DLD1 (cell line): ENCODE results near the gene SP6.

Experiments used
- in situ Hi-C: cut with HindIII; loops from 2 replicates; pipeline ENCODE4 v1.10.0; 2017; ENCODE audit warnings: low sequenced_read_pairs

The SP6 gene

GRCh38 chr17:47850692-47851573, at the start of gene SP6:
Gene SP6 (minus strand): TSS chr17:47851163. CDS start chr17:47848429, 2,734 bp downstream.
- in situ Hi-C loops: loop anchor here (25.0 kb wide), 1 partner anchor 111 kb away; the partner anchor contains the start of genes CDK5RAP3 and PRR15L

DNA sequence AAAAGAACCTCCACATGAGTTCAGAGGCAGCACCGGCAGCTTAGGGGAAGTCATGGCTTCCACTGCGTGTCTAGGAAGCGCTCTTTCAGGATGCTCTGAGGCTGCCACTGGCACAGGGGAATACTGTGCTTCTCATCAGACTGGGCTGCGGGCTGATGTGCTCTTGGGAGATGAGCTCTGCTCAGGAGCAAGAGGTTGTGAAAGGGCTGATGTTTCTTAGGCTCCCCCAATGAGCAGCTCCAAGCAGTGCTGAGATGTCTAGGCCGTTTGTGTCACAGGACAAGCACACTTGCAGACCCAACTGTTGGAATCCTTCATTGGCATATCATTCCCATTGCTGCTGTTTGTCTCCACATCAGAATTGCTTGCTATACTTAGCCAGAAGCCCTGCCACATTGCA, 48.7 kb upstream of the SP6 start:
- in situ Hi-C loops: no loop called here

- in situ Hi-C loops: no loop called here
These were observed 47.3 kb upstream of the SP6 start for GRCh38 chr17:47898241-47898640.

- in situ Hi-C loops: no loop called here
These were observed 46.6 kb upstream of the SP6 start for GRCh38 chr17:47897561-47897960.

- in situ Hi-C loops: no loop called here
These were observed 45.9 kb upstream of the SP6 start for GRCh38 chr17:47896672-47897490.

DNA sequence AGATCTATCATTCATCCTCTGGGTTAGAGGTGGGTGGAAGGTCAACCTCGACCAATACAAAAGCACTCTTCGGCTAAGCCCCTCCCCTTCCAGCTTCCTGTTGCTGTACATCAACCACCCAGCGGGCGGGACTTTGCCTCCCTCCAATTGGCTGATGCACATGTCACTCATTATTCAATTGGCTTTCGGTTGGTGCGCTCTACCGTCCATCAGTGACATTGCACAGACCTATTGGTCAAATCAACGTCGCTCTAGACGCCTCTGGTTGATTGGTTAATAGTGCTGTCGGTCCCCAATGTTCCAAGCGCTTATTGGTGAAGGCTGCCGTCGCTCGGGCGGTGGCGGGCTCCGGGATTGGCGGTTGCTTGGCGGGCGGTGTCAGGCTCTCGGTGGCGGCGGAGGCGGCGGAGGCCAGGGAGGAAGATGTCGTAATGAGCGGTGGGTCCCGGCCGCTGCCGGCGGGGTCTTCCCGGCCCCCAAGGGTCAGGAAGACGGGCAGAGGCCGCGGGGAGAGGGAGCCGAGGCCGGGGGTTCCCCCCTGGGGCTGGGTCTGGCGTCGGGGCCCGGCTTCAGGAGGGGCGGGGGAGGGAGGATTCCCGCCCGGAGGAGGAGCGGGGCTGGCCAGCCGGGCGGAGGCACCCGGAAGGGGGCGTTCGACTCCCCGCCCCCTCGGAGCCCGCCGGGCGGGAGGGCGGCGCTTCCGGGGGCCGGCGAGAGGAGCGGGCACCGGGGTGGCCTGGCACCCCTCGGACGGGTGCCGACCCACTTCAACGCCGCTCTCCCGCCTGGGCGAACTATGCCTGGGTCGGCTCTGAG, 45.1 kb upstream of the SP6 start, which contains the start of gene SP2:
TSS of gene SP2 (plus strand) at position 381 of the 816 bp plus-strand sequence. CDS start at position 432, 51 bp downstream.
- in situ Hi-C loops: no loop called here

DNA sequence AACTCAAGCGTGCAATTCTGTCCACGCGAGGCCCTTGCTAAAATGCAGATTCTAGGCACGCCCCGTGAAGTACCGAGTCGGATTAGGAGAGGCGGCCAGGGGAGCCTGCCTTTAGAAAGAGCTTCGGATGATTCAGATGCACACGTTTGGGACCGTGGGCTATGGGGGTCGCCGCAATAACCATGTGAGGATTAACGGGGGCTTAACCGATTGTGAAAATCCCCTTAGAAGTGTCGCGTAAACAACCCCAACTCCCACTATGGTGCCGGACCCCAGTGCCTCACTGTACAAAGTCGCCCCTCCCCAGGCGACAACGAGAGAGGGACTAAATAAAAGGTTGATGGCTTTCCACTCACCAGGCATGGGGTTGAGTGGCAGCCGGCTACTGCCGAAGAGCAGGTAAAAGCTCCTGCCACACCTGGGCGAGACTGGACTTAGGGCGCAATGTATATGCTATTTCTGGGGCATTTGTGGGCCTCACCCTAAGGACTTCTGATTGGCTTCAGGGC, 44.4 kb upstream of the SP6 start:
- in situ Hi-C loops: no loop called here

- in situ Hi-C loops: no loop called here
These were observed 43.8 kb upstream of the SP6 start for GRCh38 chr17:47894498-47895346.

- in situ Hi-C loops: no loop called here
These were observed 40.7 kb upstream of the SP6 start for GRCh38 chr17:47891545-47892088.

DNA sequence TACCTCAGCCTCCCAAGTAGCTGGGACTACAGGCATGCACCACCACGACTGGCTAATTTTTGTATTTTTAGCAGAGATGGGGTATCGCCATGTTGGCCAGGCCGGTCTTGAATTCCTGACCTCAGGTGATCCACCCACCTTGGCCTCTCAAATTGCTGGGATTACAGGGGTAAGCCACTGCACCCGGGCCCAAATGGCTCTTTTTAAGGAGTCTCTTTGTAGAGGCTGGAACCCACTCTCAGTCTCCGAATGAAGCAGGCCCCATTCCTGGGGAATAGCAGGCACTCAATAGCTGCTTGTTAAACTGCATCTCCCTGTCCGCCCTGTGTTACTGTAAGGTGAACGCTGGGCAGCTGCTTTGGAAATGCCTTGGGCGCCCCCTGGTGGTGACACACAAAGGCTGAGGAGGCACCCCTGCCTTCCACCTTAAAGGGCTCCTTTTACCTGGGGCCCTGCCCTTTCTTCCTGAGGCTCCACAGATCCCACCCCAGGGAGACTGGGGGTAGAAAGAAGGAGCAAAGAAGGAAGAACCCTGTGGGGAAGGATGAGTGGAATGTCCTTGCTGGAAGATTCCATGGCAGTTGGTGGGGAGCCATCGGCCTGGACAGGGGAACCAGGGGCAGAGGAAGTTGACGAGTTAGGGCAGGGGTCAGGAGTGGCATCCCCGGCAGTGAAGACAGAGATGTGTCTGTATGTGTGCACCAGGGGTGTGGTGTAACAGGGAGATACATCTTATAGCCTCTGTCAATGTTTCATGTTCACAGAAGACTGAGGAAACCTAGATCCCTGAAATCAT, 39.0 kb upstream of the SP6 start:
- in situ Hi-C loops: no loop called here

DNA sequence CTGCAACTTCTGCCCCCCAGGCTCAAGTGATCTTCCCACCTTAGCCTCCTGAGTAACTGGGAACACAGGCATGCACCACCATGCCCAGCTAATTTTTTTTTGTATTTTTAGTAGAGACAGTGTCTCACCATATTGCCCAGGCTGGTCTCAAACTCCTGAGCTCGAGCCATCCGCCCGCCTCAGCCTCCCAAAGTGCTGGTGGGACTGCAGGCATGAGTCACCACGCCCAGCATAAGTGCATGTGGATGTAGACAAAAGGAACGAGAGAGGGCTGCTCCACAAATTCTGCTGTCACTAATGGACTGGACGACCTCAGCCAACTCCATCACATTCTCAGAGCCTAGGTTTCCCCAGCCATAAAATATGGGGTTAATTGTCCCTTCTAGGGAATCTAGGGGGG, 37.3 kb upstream of the SP6 start:
- in situ Hi-C loops: no loop called here

DNA sequence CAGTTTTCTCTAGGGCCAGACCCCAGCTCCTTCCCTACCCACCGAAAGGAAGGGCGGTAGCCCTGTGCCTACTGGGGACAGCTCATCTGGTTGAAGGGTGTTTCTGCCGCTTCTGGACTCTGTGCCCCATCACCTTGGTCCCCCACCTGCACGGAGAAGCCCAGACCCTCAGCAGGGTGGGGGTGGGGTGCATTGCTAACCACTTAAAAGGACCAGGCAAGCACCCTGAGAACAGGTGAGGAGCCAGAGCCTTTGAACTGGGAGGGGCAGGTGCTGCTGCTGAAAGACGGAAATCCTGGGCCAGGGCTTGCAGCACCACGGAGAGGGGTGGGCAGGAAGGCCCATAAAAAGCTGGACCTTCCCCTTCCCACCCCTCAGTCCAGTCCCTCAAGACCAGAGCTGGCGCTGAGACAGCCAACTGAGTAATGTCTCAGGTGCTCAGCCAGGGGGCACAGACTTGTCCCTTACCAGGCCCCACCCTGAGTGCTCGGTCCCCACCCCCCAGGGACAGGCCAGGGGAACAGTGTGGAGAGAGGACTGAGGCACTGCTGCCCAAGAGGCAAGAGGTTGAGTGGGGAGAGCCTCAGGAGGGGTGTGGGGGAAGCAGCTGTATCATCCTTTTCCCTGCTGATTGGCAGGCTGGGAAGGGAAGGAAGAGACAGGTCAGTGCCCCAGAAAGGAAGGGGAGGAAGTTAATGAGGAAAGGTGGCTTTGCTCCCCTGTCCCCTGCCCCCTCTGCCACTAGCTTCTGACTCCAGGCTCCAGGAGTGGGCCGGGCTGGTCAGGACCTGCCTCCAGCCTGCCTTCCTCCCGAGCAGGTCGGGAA, 34.2 kb upstream of the SP6 start:
- in situ Hi-C loops: no loop called here

GRCh38 chr17:47884427-47884740, 33.4 kb upstream of the SP6 start:
- in situ Hi-C loops: no loop called here

DNA sequence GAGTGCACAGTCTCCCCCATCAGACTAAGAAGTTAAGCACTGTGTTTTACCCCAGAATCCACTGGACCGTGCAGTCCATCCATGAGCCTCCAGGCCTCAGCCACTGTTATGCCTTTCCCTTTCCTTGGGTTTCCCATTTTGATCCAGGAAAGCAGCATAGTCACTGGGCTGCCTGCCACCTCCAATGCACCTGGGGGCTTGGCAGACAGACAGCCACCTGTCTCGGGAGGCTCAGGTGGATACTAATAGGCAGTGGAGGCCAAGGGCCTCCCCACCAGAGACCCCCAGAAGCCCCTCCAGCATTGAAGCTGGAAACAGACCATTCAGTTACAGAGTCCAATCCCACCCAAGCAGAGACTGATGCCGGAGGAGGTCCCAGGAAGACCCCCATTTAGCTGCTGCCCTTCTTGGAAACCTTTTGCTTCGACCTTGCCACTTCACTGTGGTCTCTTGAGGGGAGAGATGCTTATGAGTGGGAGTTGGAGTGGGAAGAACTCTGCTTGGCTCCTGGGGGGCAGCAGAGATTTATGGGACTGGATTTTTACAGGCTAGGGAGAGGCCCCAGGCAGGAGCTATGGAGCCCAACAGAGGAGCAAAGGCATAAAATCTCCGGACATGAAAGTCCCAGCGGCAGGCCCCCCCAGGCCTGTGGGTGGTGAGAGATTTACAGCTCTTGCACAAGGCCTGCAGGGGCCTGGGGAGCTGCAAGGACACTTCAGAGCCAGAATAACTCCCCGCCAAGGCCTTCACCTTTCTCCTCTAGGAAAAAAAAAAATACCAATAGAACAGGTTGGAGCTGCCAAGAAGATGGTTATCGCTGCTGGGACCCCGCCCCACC, 32.8 kb upstream of the SP6 start:
- in situ Hi-C loops: no loop called here

DNA sequence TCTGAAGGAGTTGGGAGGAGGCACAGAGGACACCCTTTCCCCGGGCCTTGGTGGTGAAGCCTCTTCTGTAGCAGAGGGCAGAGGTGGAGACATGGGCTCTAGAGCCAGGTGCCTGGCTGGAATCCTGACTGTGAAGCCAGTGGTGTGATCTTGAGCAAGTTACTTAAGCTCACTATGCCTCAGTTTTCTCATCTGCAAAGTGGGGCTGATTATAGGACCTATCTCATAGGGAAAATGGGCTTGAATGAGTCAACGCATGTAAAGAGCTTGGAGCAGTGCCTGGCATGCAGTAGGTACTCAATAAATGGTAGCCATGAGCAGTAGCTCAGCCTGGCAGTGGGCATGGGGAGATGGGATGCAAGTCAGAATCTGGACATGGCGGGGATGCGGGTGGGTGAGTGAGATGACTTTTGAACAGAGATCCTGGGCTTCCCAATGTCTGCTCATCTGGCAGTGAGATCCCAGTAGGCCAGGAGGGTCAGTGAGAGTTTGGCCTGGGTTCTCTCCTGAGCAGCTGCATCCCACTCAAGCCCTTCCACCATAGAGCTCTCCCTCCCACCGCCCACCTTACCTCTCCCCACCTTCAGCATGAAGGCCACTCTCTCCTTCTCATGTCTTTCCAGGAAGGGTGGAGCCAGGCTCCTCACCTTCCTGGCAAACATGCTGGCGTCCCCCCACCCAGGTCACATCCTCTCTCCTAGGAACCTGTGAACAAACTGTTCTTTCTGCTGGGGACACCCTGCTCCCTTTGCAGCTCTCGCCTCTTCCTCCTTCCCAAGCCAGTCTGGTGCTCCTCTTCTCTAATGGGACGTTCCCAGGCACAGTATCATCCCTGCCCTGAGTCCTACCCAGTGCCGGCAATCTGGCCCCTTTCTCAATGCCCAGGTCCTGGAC, 32.0 kb upstream of the SP6 start:
- in situ Hi-C loops: no loop called here

DNA sequence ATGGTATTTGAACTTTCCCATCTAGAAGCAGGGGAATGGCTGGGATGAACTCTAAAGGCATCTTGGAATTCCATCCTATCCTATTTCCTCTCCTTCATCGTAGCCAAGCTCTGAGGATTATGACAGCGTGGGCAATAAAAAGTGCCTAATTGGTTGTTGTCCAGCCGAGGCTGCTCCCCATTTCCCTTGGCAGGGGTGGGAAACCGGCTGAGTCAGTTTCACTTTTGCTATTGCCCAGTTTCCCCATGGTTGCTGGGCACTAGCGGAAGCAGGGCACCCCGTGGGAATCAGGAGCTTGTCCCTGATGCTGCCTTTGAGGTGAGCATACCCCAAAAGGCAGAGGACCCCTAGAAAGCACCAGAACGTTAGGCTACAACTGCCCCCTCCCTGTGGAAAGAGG, 31.3 kb upstream of the SP6 start:
- in situ Hi-C loops: no loop called here
